GM18511 (cell line): ENCODE measurements around the gene USP27X.

ENCODE experiments used
- ATAC-seq: cut with Tn5 transposase; IDR thresholded peaks from one replicate; pipeline ENCODE4 v1.9.1; 2021; ENCODE audit warnings: mild to moderate bottlenecking, moderate library complexity; ENCODE audit not compliant: unreplicated experiment

USP27X gene

GRCh38 chrX:49880668-49881067, 1.4 kb downstream of the USP27X start:
- no peak for ATAC-seq

- peak; percentile 53 for ATAC-seq
Measured at GRCh38 chrX:49884290-49884862, 5.1 kb downstream of the USP27X start.

DNA sequence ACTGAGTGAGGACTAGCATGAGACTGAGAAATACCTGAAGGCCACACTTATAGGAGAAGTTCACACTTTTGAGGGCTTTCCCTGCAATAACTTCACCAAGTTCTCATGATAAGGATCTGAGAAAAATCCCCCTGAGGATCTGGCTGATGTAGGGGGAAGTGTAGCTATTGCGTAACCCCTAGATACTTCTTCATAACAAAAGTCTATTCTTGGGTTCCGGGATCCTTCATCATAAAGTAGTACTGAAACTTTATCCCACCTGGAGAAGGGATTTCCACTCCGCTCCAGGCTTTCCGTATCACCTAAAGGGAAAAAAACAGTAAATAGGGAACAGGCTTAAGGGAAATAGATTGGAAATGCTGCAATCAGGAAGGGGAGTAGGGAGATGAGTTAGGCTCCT, 13.3 kb downstream of the USP27X start:
- ATAC-seq, result no peak

DNA sequence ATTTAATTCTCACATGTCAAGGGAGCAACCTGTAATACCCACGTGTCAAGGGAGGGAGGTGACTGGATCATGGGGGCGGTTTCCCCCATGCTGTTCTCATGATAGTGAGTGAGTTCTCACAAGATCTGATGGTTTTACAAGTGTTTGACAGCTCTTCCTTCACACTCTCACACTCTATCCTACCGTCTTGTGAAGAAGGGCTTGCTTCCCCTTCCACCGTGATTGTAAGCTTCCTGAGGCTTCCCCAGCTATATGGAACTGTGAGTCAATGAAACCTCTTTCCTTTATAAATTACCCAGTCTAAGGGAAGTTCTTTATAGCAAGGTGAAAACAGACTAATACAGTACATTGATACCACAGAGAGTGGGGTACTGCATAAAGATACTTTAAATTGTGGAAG, 17.7 kb downstream of the USP27X start:
- no peak for ATAC-seq

DNA sequence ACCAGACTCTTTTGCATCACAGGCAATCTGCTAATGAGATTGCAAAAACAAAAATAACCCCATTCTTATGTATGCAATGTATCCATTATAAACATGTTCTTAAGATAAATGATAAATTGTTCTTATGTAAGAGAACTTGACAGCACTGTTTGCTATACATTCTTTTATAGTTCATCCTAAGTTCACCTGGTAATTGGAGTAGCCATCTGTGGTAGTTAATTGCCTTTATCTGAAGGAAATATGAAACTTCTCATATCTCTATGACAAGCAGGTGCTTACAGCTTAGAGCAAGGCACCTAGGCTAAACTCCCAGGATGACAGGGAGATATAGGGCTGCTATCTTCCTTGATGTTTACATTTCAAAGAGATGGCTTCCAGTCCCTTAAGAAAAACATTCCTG, 21.8 kb downstream of the USP27X start:
- ATAC-seq, result no peak

GRCh38 chrX:49910344-49910743, 31.1 kb downstream of the USP27X start:
- ATAC-seq, result peak; percentile 82

GRCh38 chrX:49912086-49912485, 32.8 kb downstream of the USP27X start:
- no peak for ATAC-seq

DNA sequence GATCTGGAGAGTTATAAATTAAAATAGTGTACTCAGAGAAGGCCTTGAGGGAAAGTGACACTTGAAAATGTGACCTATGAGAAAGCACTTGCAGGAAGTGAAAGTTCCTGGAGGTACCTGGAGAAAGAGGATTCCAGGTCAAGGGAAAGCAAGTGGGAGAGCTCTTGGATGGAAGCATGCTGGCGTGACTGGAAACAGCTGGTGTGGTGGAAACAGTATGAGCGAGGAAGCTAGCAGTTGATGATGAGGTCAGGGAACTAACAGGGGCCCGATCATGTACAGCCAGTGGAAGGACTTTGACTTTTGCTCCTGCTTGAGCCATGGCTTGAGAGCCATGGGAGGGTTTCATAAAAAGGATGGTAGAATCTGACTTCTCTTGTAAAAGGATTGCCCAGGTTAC, 33.6 kb downstream of the USP27X start:
- ATAC-seq, result no peak

DNA sequence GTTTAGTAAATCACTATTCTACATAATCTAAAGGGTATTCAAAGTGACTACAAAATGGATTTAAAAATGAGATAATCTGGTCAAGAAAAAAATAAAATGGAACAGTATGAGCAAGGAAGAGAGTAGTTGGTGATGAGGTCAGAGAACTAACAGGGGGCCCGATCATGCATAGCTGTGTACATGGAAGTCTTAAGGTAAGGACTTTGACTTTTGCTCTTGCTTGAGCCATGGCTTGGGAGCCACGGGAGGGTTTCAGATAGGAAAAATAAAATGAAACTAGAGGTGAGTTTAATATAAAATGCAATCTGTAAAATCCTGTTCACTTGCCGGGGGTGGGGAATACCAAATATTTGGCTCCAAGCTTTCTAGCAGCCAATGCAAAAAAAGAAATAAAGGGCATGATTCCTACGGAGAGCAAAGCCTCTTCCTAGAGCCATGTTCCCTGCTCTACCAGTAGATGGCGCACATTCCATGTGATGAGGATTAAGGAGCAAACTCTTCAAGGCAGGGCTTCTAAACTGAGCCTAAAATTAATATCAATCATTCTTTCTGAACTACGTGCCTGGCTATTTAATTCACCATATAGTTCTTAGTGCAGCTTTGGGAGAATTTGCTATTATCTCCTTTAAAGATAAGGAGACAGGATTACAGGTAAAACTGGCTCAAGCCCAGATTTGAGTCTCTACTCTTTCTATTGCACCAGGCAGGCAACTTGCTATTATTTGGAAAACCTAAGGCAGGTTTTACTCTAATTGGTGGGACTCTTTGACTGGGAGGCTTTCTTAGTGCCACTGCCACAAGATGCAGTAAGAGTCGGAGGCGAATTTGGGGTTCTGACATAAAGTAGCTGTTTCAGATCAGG, 36.3 kb downstream of the USP27X start:
- peak; percentile 92 for ATAC-seq

- no peak for ATAC-seq
Measured at GRCh38 chrX:49919617-49920016, 40.3 kb downstream of the USP27X start.

- no peak for ATAC-seq
Measured at GRCh38 chrX:49921109-49921508, 41.8 kb downstream of the USP27X start.

DNA sequence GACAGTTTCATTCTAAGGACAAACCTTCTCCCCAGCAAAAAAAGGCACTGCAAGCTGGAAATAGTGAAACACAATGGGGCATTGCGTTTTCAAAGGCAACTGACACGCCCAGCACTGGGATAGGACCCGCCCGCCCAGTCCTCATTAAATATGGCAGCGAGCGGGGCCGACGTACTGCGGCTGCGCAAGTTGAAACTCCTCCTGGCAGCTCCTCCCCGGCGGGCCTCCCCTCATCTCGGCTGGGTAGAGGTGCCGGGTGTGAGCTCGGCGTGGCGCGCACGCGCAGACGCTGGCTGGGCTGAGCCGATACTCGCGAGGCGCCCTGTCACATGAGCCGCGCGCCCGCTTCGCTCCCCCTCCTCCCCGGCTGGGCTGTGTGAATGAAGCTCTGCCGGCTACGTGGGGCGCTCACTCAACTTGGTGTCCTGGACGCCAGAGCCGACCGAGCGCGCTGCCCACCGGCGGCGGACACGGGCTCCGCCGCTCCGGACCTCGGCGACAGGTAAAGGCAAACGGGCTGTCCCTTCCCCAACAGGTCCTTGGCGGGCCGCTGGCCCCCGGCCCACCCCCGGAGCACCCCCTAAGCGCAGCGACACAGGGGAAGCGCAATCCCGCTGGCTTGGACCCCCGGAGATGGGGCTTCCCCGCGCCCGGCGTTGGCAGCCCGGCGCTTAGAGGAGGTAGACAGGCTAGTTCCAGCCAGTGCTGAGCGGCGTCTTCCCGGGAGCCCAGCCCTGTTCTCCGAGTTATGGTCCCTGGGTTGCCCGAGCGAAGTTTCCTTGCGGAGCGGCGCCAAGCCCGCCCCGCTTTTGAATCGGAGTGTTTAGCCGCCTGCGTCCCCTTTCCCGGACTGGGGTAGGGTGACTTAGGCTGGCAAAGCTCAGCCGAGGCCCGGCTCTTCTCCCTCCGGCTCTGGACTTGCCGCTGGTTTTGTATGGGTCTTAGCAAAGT, 43.3 kb downstream of the USP27X start, which contains the start of gene CLCN5:
TSS of gene CLCN5 (plus strand) at position 306 of the 951 bp plus-strand sequence. CDS start 2,703 bp downstream, outside the sequence.
- ATAC-seq, result peak; percentile 97

- ATAC-seq, result no peak
Measured at GRCh38 chrX:49925176-49925575, 45.9 kb downstream of the USP27X start.

- ATAC-seq, result no peak
Measured at GRCh38 chrX:49930039-49930438, 50.8 kb downstream of the USP27X start.
